Measurements from ENCODE around the gene DEFB116.
"Not testable (repeated sequence)": the region's sequence is repeated elsewhere in the genome, so short reads cannot be mapped to it uniquely, and the experiment has no call there.

The DEFB116 gene, protein sequence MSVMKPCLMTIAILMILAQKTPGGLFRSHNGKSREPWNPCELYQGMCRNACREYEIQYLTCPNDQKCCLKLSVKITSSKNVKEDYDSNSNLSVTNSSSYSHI

DNA sequence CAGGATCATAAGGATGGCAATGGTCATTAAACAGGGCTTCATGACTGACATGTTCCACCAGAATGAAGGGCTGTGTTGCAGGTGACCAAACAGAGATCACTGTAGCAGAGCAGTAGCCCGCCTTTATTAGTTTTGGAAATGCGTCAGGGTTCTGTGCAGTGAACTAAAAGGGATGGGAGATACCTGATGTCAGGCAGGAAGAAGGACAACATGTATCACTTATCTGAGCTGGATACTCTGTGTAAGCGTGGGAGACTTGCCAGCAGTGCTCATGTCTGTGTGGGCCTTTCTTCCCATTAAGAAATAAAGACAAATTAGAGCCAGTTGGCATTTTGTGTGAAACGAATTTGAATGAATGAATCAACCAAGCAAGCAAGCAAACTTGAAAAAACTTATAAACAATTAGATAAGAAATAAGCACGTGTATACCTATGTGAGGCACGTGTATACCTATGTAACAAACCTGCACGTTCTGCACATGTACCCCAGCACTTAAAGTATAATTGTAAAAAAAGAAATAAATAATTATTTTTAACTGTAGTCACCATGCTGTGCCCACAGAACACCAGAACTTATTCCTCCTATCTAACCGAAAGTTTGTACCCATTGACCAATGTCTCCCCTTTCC lies at the start of gene DEFB116:
TSS of gene DEFB116 (minus strand) at position 51 of the 628 bp plus-strand sequence. CDS start at position 51, 0 bp downstream.
- no peaks in the 10 kb centered on the region for H3K36me3 Mint-ChIP-seq (ENCODE audit: low read depth)
- H3K27ac Mint-ChIP-seq = no peak within 1 kb of the TSS
- H3K4me3 Mint-ChIP-seq = no peak within 1 kb of the TSS
- no peaks in the 10 kb centered on the region for H3K9me3 Mint-ChIP-seq
- no peaks in the 10 kb centered on the region for H3K27me3 Mint-ChIP-seq (ENCODE audit: low read depth)
- H3K4me1 Mint-ChIP-seq (ENCODE audit: low read depth) = no peaks in the 10 kb centered on the region

GRCh38 chr20:31355981-31356380 lies 47.6 kb upstream of the DEFB116 start:
- Mint-ChIP-seq H3K27ac (no peak overlapping the region), H3K9me3 (no peaks in the 10 kb centered on the region), H3K4me1 (ENCODE audit: low read depth) (no peaks in the 10 kb centered on the region), H3K27me3 (ENCODE audit: low read depth) (no peaks in the 10 kb centered on the region), H3K36me3 (ENCODE audit: low read depth) (no peaks in the 10 kb centered on the region), H3K4me3 (no peak overlapping the region)

- Mint-ChIP-seq H3K9me3 (peaks cover 5% of the 10 kb centered on the region), H3K27me3 (ENCODE audit: low read depth) (no peaks in the 10 kb centered on the region), H3K4me1 (ENCODE audit: low read depth) (no peaks in the 10 kb centered on the region), H3K27ac (no peak overlapping the region), H3K4me3 (no peak overlapping the region), H3K36me3 (ENCODE audit: low read depth) (no peaks in the 10 kb centered on the region)
Measured at GRCh38 chr20:31341470-31341869, 33.1 kb upstream of the DEFB116 start.

GRCh38 chr20:31330893-31331292 lies 22.5 kb upstream of the DEFB116 start:
- Mint-ChIP-seq H3K27ac (no peak overlapping the region), H3K9me3 (peaks cover 23% of the 10 kb centered on the region), H3K36me3 (ENCODE audit: low read depth) (no peaks in the 10 kb centered on the region), H3K4me3 (no peak overlapping the region), H3K27me3 (ENCODE audit: low read depth) (no peaks in the 10 kb centered on the region), H3K4me1 (ENCODE audit: low read depth) (no peaks in the 10 kb centered on the region)

GRCh38 chr20:31322504-31322903 lies 14.1 kb upstream of the DEFB116 start:
- Mint-ChIP-seq H3K27me3 (ENCODE audit: low read depth) (no peaks in the 10 kb centered on the region), H3K36me3 (ENCODE audit: low read depth) (no peaks in the 10 kb centered on the region), H3K4me1 (ENCODE audit: low read depth) (no peaks in the 10 kb centered on the region), H3K9me3 (peaks cover 32% of the 10 kb centered on the region), H3K4me3 (no peak overlapping the region), H3K27ac (no peak overlapping the region)

GRCh38 chr20:31284964-31285363 lies 23.4 kb downstream of the DEFB116 start:
- not testable (repeated sequence) for H3K4me3 Mint-ChIP-seq; H3K4me1 Mint-ChIP-seq (ENCODE audit: low read depth); H3K27ac Mint-ChIP-seq; H3K27me3 Mint-ChIP-seq (ENCODE audit: low read depth); H3K36me3 Mint-ChIP-seq (ENCODE audit: low read depth)
- peaks cover 57% of the 10 kb centered on the region for H3K9me3 Mint-ChIP-seq

GRCh38 chr20:31278178-31278577 lies 30.2 kb downstream of the DEFB116 start:
- H3K27ac Mint-ChIP-seq = no peak overlapping the region
- no peaks in the 10 kb centered on the region for H3K27me3 Mint-ChIP-seq (ENCODE audit: low read depth)
- no peak overlapping the region for H3K4me3 Mint-ChIP-seq
- H3K36me3 Mint-ChIP-seq (ENCODE audit: low read depth) = no peaks in the 10 kb centered on the region
- H3K4me1 Mint-ChIP-seq (ENCODE audit: low read depth) = no peaks in the 10 kb centered on the region
- H3K9me3 Mint-ChIP-seq = peaks cover 60% of the 10 kb centered on the region

- Mint-ChIP-seq H3K27ac (no peak overlapping the region), H3K9me3 (peaks cover 60% of the 10 kb centered on the region), H3K4me1 (ENCODE audit: low read depth) (no peaks in the 10 kb centered on the region), H3K27me3 (ENCODE audit: low read depth) (no peaks in the 10 kb centered on the region), H3K4me3 (no peak overlapping the region), H3K36me3 (ENCODE audit: low read depth) (no peaks in the 10 kb centered on the region)
Measured at GRCh38 chr20:31274441-31274840, 33.9 kb downstream of the DEFB116 start.

DNA sequence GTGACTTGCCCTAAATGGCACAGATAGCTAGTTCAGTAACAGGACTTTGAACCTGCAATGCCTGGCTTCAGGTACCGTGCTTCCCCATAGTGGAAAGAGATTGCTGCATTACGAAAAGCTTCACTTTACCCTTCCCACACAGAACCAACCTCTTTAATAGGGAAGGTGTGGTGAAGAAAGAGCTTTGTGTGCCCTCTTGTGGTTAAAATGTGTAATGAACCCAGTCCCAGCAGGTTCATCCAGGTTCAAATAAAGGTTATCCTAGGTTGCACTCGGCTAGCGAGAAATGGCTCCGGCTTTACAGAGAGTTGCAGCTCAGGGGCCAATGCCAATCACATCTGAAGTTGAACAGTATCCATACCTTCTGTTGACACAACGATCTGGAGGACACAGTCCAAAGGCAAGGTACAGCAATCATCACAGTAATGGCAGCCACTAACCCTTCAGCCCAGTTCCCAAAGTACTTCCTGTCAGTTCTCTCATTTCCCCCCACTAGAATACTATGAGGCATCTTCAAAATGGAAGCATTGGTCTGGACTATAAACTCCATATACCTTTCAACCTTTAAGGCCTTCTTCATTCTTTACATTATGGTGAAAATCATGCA lies 48.0 kb downstream of the DEFB116 start:
- Mint-ChIP-seq H3K27me3 (ENCODE audit: low read depth) (no peaks in the 10 kb centered on the region), H3K4me1 (ENCODE audit: low read depth) (no peaks in the 10 kb centered on the region), H3K4me3 (no peak overlapping the region), H3K27ac (no peak overlapping the region), H3K9me3 (peaks cover 31% of the 10 kb centered on the region), H3K36me3 (ENCODE audit: low read depth) (no peaks in the 10 kb centered on the region)

GRCh38 chr20:31257364-31257763 lies 51.0 kb downstream of the DEFB116 start, which contains the start of gene DEFB115:
TSS of gene DEFB115 (plus strand) at chr20:31257664. CDS start at chr20:31257664, 0 bp downstream.
- Mint-ChIP-seq H3K9me3 (peaks cover 44% of the 10 kb centered on the region), H3K27me3 (ENCODE audit: low read depth) (no peaks in the 10 kb centered on the region), H3K36me3 (ENCODE audit: low read depth) (no peaks in the 10 kb centered on the region), H3K4me3 (no peak within 1 kb of the TSS), H3K4me1 (ENCODE audit: low read depth) (no peaks in the 10 kb centered on the region), H3K27ac (no peak within 1 kb of the TSS)

DNA sequence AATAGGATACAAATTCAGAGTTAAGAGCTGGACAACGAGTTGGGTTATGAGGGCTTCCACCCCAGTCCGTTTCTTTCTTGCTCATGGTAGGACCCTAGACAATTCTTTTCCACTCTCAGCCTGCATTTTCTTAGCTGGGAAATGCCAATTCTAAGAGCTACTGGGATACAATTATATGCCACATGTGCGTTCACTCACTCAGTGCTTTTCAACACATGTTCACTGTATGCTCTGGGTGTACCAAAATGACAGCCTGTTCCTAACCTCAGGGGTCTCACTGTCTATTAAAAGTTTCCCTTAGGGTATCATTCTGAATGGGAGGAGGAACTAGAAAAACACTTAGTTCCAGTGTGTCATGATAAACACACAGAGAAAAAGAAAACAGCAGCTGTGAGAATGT lies 51.4 kb downstream of the DEFB116 start:
- H3K36me3 Mint-ChIP-seq (ENCODE audit: low read depth) = no peaks in the 10 kb centered on the region
- H3K4me1 Mint-ChIP-seq (ENCODE audit: low read depth) = no peaks in the 10 kb centered on the region
- H3K9me3 Mint-ChIP-seq = peaks cover 47% of the 10 kb centered on the region
- no peak overlapping the region for H3K4me3 Mint-ChIP-seq
- no peaks in the 10 kb centered on the region for H3K27me3 Mint-ChIP-seq (ENCODE audit: low read depth)
- H3K27ac Mint-ChIP-seq = no peak overlapping the region
